Lower leg skin (tissue), 4 donors: ENCODE data around the gene PRSS48. TPM values are rescaled to one million over a fixed set of nuclear protein-coding genes. Genes with fewer than 3 reads are reported as not detected.
"Not testable (repeated sequence)": the region's sequence is repeated elsewhere in the genome, so short reads cannot be mapped to it uniquely, and the experiment has no call there.

Experiments
- DNase-seq, 2 donors: peaks; one replicate each; pipeline ENCODE4 v3.0.0-alpha.2; 2019; ENCODE audit warnings: low spot score in 2 of 2
- H3K4me3 ChIP-seq: fragments of 200-600 bp; sonication (generic); 2 replicates; pipeline ENCODE4 v1.5.1; 2017; ENCODE audit warnings: mild to moderate bottlenecking, low read depth; ENCODE audit not compliant: poor library complexity, severe bottlenecking
- POLR2A ChIP-seq, 2 donors: fragments of 450-650 bp; IDR thresholded peaks; one replicate each; pipeline ENCODE4 v1.6.1; 2016 to 2017; ENCODE audit warnings: antibody characterized with exemption in 2 of 2, mild to moderate bottlenecking in 1 of 2, moderate library complexity in 1 of 2
- WGBS, 2 donors: methylation state at CpG; one replicate each; pipeline ENCODE4 v1.1.5; 2018; 5-methylcytosine and 5-hydroxymethylcytosine counted together
- intact Hi-C: fragments of 100-400 bp; cut with DNase I; formaldehyde crosslinking; loops from one replicate; pipeline ENCODE4 v1.15.0; 2023; ENCODE audit warnings: low total_unique reads
- total RNA-seq, 4 donors: library from RNA; depleted of rRNA; stranded (reverse); fragments of >200 nt; gene quantifications; one replicate each; pipeline ENCODE4 v1.1.0, GENCODE V29; 2016
- TF ChIP-seq, protein P1 (sequence below), 3 donors: fragments of 450-650 bp; IDR thresholded peaks; one replicate each; pipeline ENCODE4 v1.5.1; 2016; ENCODE audit warnings: antibody characterized with exemption in 3 of 3, mild to moderate bottlenecking in 3 of 3, moderate library complexity in 2 of 3

The PRSS48 gene
- total RNA-seq, 4 donors from 2014 or later, result not detected

DNA sequence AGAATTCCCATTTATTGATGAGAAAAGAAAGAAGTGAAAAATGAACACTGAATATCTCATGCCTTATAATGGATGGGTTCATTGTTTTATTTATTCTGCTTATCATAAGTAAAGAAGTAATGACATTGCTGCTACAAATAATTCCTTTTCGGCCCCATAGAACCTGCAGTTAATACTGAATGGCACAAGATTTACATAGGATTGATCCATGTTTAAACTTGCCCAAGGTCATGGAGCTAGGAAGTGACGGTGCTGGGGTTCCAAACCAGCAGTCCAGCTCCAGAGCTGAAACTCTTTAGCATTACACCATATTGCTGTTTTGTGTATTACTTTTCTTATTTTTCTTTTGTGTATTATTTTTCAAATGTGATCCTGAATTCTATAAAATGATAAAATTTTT, 30.2 kb upstream of the PRSS48 start:
- WGBS, 2 donors, result 65 to 76% methylated on average over 2 of the region's 2 CpGs
- H3K4me3 ChIP-seq, result no peak overlapping the region
- no peak for DNase-seq
- intact Hi-C loops, result no loop called here
- TF ChIP-seq, protein P1, sequence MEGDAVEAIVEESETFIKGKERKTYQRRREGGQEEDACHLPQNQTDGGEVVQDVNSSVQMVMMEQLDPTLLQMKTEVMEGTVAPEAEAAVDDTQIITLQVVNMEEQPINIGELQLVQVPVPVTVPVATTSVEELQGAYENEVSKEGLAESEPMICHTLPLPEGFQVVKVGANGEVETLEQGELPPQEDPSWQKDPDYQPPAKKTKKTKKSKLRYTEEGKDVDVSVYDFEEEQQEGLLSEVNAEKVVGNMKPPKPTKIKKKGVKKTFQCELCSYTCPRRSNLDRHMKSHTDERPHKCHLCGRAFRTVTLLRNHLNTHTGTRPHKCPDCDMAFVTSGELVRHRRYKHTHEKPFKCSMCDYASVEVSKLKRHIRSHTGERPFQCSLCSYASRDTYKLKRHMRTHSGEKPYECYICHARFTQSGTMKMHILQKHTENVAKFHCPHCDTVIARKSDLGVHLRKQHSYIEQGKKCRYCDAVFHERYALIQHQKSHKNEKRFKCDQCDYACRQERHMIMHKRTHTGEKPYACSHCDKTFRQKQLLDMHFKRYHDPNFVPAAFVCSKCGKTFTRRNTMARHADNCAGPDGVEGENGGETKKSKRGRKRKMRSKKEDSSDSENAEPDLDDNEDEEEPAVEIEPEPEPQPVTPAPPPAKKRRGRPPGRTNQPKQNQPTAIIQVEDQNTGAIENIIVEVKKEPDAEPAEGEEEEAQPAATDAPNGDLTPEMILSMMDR (IDR thresholded peaks at IDR 0.05), result no peak
- TF ChIP-seq POLR2A (IDR thresholded peaks at IDR 0.05), result no peak

DNA sequence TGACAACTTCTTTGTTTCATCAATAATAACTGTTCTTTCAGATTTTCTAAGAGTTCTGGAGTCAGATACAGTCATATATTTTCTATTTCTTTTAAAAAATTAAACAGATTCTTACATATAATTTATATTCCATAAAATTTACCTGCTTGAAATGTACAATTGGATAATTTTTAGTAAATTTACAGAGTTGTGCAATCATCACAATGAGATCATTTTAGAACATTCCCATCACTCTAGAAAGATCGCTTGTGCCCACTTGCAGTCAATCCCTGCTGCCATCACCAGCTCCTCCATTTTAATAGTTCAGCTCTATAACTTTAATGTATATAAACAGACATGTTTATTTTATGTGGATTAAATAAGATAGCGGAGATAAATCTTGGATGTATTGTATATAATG, 29.6 kb upstream of the PRSS48 start:
- no peak for TF ChIP-seq POLR2A (IDR thresholded peaks at IDR 0.05)
- TF ChIP-seq, protein P1 (IDR thresholded peaks at IDR 0.05), result no peak
- no peak overlapping the region for H3K4me3 ChIP-seq
- intact Hi-C loops, result no loop called here
- DNase-seq, result no peak
- 98 to 99% methylated on average over 2 of the region's 2 CpGs for WGBS, 2 donors

DNA sequence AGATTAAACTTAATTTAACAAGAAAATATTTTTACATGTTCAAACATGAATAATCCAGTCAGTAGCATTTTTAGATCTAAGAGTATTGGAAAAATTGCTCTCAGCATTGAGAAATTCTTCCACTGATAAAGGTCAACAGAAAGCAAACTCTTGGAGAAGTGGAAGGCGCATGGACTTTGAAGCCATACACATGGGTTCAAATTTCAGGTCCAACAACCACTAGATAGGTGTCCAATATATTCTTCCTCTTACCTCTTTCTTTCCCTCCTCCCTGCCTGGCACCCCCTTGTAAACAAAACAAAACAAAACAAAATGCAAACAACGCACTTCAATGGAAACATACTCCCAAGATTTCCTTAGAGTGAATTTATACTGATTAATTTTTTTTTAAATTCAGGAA, 28.4 kb upstream of the PRSS48 start:
- TF ChIP-seq POLR2A (IDR thresholded peaks at IDR 0.05), result no peak
- TF ChIP-seq, protein P1 (IDR thresholded peaks at IDR 0.05), result no peak
- DNase-seq, result no peak

DNA sequence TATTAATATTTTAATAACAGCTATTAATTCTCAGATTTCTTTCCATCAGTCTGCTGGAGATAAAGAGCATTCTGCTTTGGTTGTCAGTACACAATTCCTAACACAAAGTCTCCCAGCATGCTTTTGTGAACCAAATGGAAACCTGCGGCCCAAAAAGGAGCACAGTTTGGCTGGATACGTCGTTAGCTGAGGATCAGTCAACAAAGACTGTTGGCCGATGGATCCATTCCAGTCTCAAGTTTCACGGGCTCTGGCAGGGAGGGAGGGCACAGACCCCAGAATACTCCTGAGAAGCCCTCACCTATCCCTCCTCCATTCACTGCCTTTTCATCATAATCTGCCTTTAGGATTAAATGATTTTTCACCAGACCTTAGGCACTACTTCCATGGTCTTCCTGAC, 26.3 kb upstream of the PRSS48 start:
- no peak overlapping the region for H3K4me3 ChIP-seq
- TF ChIP-seq, protein P1 (IDR thresholded peaks at IDR 0.05), result no peak
- TF ChIP-seq POLR2A (IDR thresholded peaks at IDR 0.05), result no peak
- no peak for DNase-seq
- 69 to 81% methylated on average over 5 of the region's 5 CpGs for WGBS, 2 donors
- intact Hi-C loops, result no loop called here

More for the DNA sequence above, 28.4 kb upstream of the PRSS48 start:
- 90 to 92% methylated on average over 2 of the region's 2 CpGs for WGBS, 2 donors
- no peak overlapping the region for H3K4me3 ChIP-seq
- intact Hi-C loops, result no loop called here

DNA sequence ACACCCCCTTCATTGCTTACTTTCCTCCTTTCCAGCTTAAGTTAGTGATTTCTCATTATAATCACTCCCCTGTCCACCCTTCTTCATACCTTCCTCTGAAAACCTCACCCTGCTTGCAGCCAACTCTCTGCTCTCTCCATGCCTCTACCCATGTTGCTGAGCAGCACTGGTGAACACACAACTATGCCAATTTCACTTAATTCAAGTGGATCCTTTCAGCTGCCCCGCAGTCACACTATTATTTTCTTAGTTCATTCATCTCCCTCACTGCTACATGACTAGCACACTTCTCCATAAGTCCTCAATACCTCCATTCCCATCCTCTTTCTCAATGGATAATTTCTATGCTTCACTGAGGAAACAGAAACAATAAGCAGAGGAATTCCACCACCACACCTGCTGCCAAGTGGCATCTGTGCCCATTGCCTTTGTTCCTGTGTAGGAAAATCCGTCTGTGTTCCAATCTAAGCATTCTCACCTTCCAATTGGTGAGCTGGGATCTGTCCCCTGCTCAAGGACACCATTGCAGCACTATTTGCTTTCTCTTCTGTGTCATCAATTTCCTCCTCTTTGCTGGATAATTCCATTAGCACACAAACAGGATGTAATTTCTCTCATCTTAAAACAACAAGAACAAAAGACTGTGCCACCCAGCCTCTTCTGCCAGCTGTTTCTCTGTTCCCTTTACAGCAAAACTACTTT, 25.2 kb upstream of the PRSS48 start:
- intact Hi-C loops, result no loop called here
- WGBS, 2 donors, result 38 to 41% methylated on average over 2 of the region's 2 CpGs
- DNase-seq, result no peak
- no peak overlapping the region for H3K4me3 ChIP-seq
- TF ChIP-seq POLR2A (IDR thresholded peaks at IDR 0.05), result no peak
- TF ChIP-seq, protein P1 (IDR thresholded peaks at IDR 0.05), result no peak

DNA sequence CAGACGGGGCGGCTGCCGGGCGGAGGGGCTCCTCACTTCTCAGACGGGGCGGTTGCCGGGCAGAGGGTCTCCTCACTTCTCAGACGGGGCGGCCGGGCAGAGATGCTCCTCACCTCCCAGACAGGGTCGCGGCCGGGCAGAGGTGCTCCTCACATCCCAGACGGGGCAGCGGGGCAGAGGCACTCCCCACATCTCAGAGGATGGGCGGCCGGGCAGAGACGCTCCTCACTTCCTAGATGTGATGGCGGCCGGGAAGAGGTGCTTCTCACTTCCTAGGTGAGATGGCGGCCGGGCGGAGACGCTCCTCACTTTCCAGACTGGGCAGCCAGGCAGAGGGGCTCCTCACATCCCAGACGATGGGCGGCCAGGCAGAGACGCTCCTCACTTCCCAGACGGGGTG, 21.7 kb upstream of the PRSS48 start:
- 97 to 100% methylated on average over 2 to 10 of the region's 28 CpGs for WGBS, 2 donors
- intact Hi-C loops, H3K4me3 ChIP-seq, DNase-seq: not testable (repeated sequence)

DNA sequence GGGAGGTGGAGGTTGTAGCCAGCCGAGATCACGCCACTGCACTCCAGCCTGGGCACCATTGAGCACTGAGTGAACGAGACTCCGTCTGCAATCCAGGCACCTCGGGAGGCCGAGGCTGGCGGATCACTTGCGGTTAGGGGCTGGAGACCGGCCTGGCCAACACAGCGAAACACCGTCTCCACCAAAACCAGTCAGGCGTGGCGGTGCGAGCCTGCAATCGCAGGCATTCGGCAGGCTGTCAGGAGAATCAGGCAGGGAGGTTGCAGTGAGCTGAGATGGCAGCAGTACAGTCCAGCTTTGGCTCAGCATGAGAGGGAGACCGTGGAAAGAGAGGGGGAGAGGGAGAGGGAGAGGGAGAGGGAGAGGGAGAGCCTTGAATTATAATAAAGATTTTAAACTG, 21.3 kb upstream of the PRSS48 start:
- intact Hi-C loops, result not testable (repeated sequence)

More for the DNA sequence above, 21.3 kb upstream of the PRSS48 start:
- WGBS, 2 donors, result 91 to 97% methylated on average over 15 to 16 of the region's 17 CpGs
- not testable (repeated sequence) for DNase-seq, H3K4me3 ChIP-seq
